SU-DHL-6 (cell line): ENCODE measurements around the gene ADNP.
"Not testable (repeated sequence)": the region's sequence is repeated elsewhere in the genome, so short reads cannot be mapped to it uniquely, and the experiment has no call there.

Experiments
- H2AFZ ChIP-seq: fragments of 200-600 bp; sonication (generic); 2 replicates; pipeline ENCODE4 v1.6.1; 2014; ENCODE audit warnings: low read depth, mild to moderate bottlenecking, moderate library complexity, mixed read lengths, antibody characterized with exemption, low read length; ENCODE audit not compliant: severe bottlenecking
- H3F3A ChIP-seq: fragments of 200-600 bp; shearing (Covaris generic); 2 replicates; pipeline ENCODE4 v1.6.0; 2016; ENCODE audit warnings: antibody characterized with exemption, mild to moderate bottlenecking; ENCODE audit not compliant: insufficient read depth
- H3K27ac ChIP-seq: fragments of 200-600 bp; sonication (generic); 2 replicates; pipeline ENCODE4 v1.5.1; 2016; ENCODE audit warnings: low read depth, mild to moderate bottlenecking, low read length, moderate library complexity, mixed read lengths
- H3K27me3 ChIP-seq: fragments of 200-600 bp; sonication (generic), shearing (Covaris generic); 2 replicates; pipeline ENCODE4 v1.6.0; 2014; ENCODE audit warnings: mild to moderate bottlenecking, low read length
- H3K36me3 ChIP-seq: fragments of 200-600 bp; sonication (generic); 2 replicates; pipeline ENCODE4 v1.6.1; 2014; ENCODE audit warnings: mild to moderate bottlenecking, low read length, mixed read lengths
- H3K4me2 ChIP-seq: fragments of 300-600, 200-600 bp; shearing (Covaris generic), sonication (generic); 2 replicates; pipeline ENCODE4 v1.6.0; 2014; ENCODE audit warnings: low read length, low read depth, mild to moderate bottlenecking; ENCODE audit not compliant: poor library complexity, severe bottlenecking
- H3K4me3 ChIP-seq: fragments of 200-600 bp; sonication (generic); 2 replicates; pipeline ENCODE4 v1.5.1; 2014; ENCODE audit warnings: antibody characterized with exemption, low read length, mild to moderate bottlenecking, mixed read lengths; ENCODE audit not compliant: insufficient read depth, poor library complexity, severe bottlenecking
- H3K79me2 ChIP-seq: fragments of 200-600 bp; sonication (generic); 2 replicates; pipeline ENCODE4 v1.6.1; 2014; ENCODE audit warnings: mild to moderate bottlenecking, low read length, moderate library complexity; ENCODE audit not compliant: insufficient read depth
- H3K9ac ChIP-seq: fragments of 200-600 bp; sonication (generic); 2 replicates; pipeline ENCODE4 v1.7.0; 2014; ENCODE audit warnings: mild to moderate bottlenecking, low read length
- H3K9me2 ChIP-seq: fragments of 200-600 bp; sonication (generic); replicated peaks from 2 replicates; pipeline ENCODE4 v1.6.1; 2014; ENCODE audit warnings: low read length; ENCODE audit not compliant: insufficient read depth
- H3K9me3 ChIP-seq: fragments of 200-600 bp; sonication (generic); 2 replicates; pipeline ENCODE4 v1.6.1; 2014; ENCODE audit warnings: low read length, mixed read lengths; ENCODE audit not compliant: insufficient read depth
- H4K20me1 ChIP-seq: fragments of 200-600 bp; sonication (generic); 2 replicates; pipeline ENCODE4 v1.6.1; 2014; ENCODE audit warnings: low read depth, mild to moderate bottlenecking, antibody characterized with exemption, low read length, moderate library complexity, mixed read lengths
- EZH2phosphoT487 ChIP-seq: fragments of 200-600 bp; sonication (generic), shearing (Covaris generic); conservative IDR thresholded peaks from 2 replicates; pipeline ENCODE4 v1.6.1; 2018; ENCODE audit warnings: mild to moderate bottlenecking, antibody characterized with exemption, low read length, moderate library complexity, mixed read lengths
- TF ChIP-seq, protein P1 (sequence below): fragments of 200-600 bp; sonication (generic); IDR thresholded peaks from one replicate; pipeline ENCODE4 v1.5.1; 2017; ENCODE audit warnings: antibody characterized with exemption, mild to moderate bottlenecking, low read length, moderate library complexity; ENCODE audit not compliant: insufficient read depth, poor library complexity, severe bottlenecking

ADNP gene

GRCh38 chr20:50931306-50932015 is at the start of gene ADNP:
Gene ADNP (minus strand): TSS chr20:50931437. CDS start chr20:50903996, 27,441 bp downstream.
- Histone ChIP-seq H3K9me3 (no peaks in the 10 kb centered on the region), H3K9ac (peak within 1 kb of the TSS; percentile 90), H4K20me1 (peaks cover 26% of the 10 kb centered on the region), H3K4me2 (peak within 1 kb of the TSS; percentile 76), H3K79me2 (peaks cover 40% of the 10 kb centered on the region), H3K27ac (peak within 1 kb of the TSS; percentile 87), H3K27me3 (no peaks in the 10 kb centered on the region), H3K36me3 (peaks cover 54% of the 10 kb centered on the region), H3K9me2 (no peaks in the 10 kb centered on the region), H3F3A (peaks cover 54% of the 10 kb centered on the region), H2AFZ (peak within 1 kb of the TSS; percentile 38), H3K4me3 (peak within 1 kb of the TSS; percentile 98)
- TF ChIP-seq EZH2phosphoT487: no peak
- TF ChIP-seq, protein P1, sequence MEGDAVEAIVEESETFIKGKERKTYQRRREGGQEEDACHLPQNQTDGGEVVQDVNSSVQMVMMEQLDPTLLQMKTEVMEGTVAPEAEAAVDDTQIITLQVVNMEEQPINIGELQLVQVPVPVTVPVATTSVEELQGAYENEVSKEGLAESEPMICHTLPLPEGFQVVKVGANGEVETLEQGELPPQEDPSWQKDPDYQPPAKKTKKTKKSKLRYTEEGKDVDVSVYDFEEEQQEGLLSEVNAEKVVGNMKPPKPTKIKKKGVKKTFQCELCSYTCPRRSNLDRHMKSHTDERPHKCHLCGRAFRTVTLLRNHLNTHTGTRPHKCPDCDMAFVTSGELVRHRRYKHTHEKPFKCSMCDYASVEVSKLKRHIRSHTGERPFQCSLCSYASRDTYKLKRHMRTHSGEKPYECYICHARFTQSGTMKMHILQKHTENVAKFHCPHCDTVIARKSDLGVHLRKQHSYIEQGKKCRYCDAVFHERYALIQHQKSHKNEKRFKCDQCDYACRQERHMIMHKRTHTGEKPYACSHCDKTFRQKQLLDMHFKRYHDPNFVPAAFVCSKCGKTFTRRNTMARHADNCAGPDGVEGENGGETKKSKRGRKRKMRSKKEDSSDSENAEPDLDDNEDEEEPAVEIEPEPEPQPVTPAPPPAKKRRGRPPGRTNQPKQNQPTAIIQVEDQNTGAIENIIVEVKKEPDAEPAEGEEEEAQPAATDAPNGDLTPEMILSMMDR: no peak

DNA sequence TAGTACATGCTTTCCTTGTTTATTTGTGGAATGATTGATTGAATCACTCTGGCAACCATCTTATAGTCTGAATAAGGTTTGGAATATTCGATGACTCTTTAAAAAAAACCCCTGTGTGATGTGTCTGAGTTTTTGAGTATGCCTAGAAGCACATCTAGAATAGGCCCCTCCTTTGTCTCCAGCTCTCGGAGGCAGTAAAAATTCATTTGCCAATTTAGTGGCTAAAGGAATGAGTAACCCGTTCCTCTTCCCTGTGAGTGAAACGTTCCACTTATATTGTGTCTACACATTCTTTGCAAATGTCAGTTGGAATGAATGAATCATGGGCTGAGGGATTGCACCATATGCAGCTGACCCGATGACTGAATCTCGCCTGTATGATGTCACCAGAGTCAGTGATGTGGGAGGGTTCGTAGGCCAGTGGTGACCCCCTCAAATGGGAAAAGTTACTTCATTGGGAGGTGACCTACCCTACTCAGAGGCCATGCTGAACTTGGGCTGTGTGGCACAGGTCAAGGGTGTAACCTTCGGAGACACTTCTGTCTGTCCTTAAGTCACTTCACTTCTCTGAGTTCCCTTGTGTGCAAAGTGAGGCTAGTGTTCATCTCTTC is 48.9 kb upstream of the ADNP start:
- Histone ChIP-seq H3K27ac (no peak overlapping the region), H2AFZ (no peak overlapping the region), H3K79me2 (no peaks in the 10 kb centered on the region), H3F3A (no peaks in the 10 kb centered on the region), H3K36me3 (no peaks in the 10 kb centered on the region), H3K9ac (no peak overlapping the region), H3K27me3 (no peaks in the 10 kb centered on the region), H3K4me2 (no peak overlapping the region), H3K9me3 (no peaks in the 10 kb centered on the region), H4K20me1 (no peaks in the 10 kb centered on the region), H3K9me2 (no peaks in the 10 kb centered on the region), H3K4me3 (no peak overlapping the region)
- TF ChIP-seq, protein P1: no peak
- TF ChIP-seq EZH2phosphoT487: no peak

- not testable (repeated sequence) for H3K27me3 ChIP-seq, H3K9ac ChIP-seq, H3K4me2 ChIP-seq, H3K79me2 ChIP-seq, H3K9me3 ChIP-seq, H2AFZ ChIP-seq, H3K4me3 ChIP-seq, H3K9me2 ChIP-seq, H3K36me3 ChIP-seq, H3K27ac ChIP-seq, H3F3A ChIP-seq, H4K20me1 ChIP-seq
These were observed 47.3 kb upstream of the ADNP start for GRCh38 chr20:50978533-50978932.
